MCF 10A (cell line): ENCODE results near the gene POFUT1. TPM values are rescaled to one million over a fixed set of nuclear protein-coding genes. Genes with fewer than 3 reads are reported as not detected.

Experiments
- BruUV-seq: library from RNA; stranded (reverse); fragments of 400-500 nt; replicated peaks from 2 replicates; lab custom pipeline; 2021; lab: Mats Ljungman, UMichigan
- CTCF ChIA-PET: fragments of 300-600 bp; sonication (Branson Sonifier 250); formaldehyde crosslinking; extraction: SDS; loops from one replicate; lab custom pipeline; 2021; ENCODE audit warnings: antibody characterized with exemption, inconsistent platforms; lab: Yijun Ruan, JAX
- POLR2A ChIA-PET: fragments of 300-600, 350-650 bp; sonication (Branson Sonifier 250); formaldehyde crosslinking; extraction: SDS; loops from one replicate; lab custom pipeline; 2020; ENCODE audit warnings: antibody characterized with exemption, inconsistent platforms; lab: Yijun Ruan, JAX
- DNase-seq: peaks from one replicate; pipeline ENCODE4 v3.0.0-alpha.2; 2018; ENCODE audit not compliant: unreplicated experiment
- H3K27ac Mint-ChIP-seq: one replicate; pipeline ENCODE4 v1.8.0; 2022; ENCODE audit warnings: mild to moderate bottlenecking, low read depth, mixed read lengths; ENCODE audit not compliant: unreplicated experiment
- H3K27me3 Mint-ChIP-seq: one replicate; pipeline ENCODE4 v1.8.0; 2022; ENCODE audit warnings: mixed read lengths; ENCODE audit not compliant: insufficient read depth, unreplicated experiment
- H3K36me3 Mint-ChIP-seq: one replicate; pipeline ENCODE4 v1.8.0; 2022; ENCODE audit warnings: mild to moderate bottlenecking, moderate library complexity, mixed read lengths; ENCODE audit not compliant: insufficient read depth, unreplicated experiment
- H3K4me1 Mint-ChIP-seq: one replicate; pipeline ENCODE4 v1.8.0; 2022; ENCODE audit warnings: mixed read lengths; ENCODE audit not compliant: insufficient read depth, unreplicated experiment
- H3K4me3 Mint-ChIP-seq: one replicate; pipeline ENCODE4 v1.8.0; 2022; ENCODE audit warnings: mild to moderate bottlenecking, moderate library complexity, mixed read lengths; ENCODE audit not compliant: unreplicated experiment
- H3K9me3 Mint-ChIP-seq: one replicate; pipeline ENCODE4 v1.8.0; 2022; ENCODE audit warnings: mixed read lengths; ENCODE audit not compliant: unreplicated experiment
- intact Hi-C: fragments of 100-400 bp; cut with micrococcal nuclease; formaldehyde crosslinking; loops from 2 replicates; pipeline ENCODE4 v1.14.1; 2022
- total RNA-seq: library from RNA; stranded (reverse); gene quantifications from 2 replicates; pipeline ENCODE4 v1.2.3, GENCODE V29; 2022
- TF ChIP-seq, protein P1 (sequence below): fragments of 200-600 bp; IDR thresholded peaks from one replicate; pipeline ENCODE4 v1.8.0; 2022; ENCODE audit warnings: antibody characterized with exemption, mild to moderate bottlenecking; ENCODE audit not compliant: unreplicated experiment

POFUT1 gene
- total RNA-seq, 1 experiment from 2014 or later = 43.9 TPM

- POLR2A ChIA-PET = interaction anchor here (0.5 to 1.6 kb wide), 8 partner anchors 8 to 210 kb away, joined by 3 to 8 read pairs (median 4); no protein-coding TSS in a partner anchor
- BruUV-seq = no TSS peak
- Mint-ChIP-seq H3K9me3 (no peaks in the 10 kb centered on the region), H3K36me3 (peaks cover 13% of the 10 kb centered on the region), H3K4me1 (peaks cover 11% of the 10 kb centered on the region), H3K27ac (peak within 1 kb of the TSS; percentile 75), H3K27me3 (peaks cover 10% of the 10 kb centered on the region), H3K4me3 (peak within 1 kb of the TSS; percentile 75)
- TF ChIP-seq, protein P1, sequence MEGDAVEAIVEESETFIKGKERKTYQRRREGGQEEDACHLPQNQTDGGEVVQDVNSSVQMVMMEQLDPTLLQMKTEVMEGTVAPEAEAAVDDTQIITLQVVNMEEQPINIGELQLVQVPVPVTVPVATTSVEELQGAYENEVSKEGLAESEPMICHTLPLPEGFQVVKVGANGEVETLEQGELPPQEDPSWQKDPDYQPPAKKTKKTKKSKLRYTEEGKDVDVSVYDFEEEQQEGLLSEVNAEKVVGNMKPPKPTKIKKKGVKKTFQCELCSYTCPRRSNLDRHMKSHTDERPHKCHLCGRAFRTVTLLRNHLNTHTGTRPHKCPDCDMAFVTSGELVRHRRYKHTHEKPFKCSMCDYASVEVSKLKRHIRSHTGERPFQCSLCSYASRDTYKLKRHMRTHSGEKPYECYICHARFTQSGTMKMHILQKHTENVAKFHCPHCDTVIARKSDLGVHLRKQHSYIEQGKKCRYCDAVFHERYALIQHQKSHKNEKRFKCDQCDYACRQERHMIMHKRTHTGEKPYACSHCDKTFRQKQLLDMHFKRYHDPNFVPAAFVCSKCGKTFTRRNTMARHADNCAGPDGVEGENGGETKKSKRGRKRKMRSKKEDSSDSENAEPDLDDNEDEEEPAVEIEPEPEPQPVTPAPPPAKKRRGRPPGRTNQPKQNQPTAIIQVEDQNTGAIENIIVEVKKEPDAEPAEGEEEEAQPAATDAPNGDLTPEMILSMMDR = no peak
- intact Hi-C loops = no loop called here
- CTCF ChIA-PET = interaction anchor here (0.6 to 0.8 kb wide), 4 partner anchors 8 to 273 kb away, joined by 3 to 4 read pairs (median 4); no protein-coding TSS in a partner anchor
- DNase-seq = peak; percentile 87
Measured at GRCh38 chr20:32277361-32278198, 69.9 kb downstream of the POFUT1 start, which contains the start of gene KIF3B. Gene KIF3B, plus strand, starts transcription at chr20:32277651. Its CDS starts 32,127 bp downstream, at chr20:32309778.

DNA sequence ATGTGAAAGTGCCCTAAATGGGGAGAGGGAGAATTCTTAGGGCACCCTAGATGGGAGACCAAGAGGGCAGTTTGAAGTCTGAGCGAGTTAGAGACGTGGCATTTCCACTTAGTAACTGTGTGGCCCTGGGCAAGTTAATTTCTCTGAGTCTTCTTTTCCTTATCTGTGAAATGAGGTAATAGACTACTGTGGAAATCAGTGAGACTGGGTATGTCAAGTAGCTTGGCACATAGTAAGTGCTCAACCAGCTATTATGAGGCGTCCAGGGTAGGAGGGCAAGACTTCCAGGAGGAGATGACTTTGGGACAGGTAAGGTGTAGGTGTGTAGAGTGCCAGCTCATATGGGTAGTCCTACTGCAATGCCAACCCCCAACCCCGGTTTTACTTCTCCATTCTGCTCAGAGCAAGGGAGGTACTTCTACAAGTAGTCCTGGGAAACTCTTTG is 70.5 kb downstream of the POFUT1 start:
- CTCF ChIA-PET = interaction anchor here (0.7 kb wide), 1 partner anchor 24 kb away, joined by 4 read pairs; no protein-coding TSS in a partner anchor
- peaks cover 14% of the 10 kb centered on the region for H3K36me3 Mint-ChIP-seq
- H3K4me1 Mint-ChIP-seq = peaks cover 11% of the 10 kb centered on the region
- TF ChIP-seq, protein P1 = no peak
- POLR2A ChIA-PET = interaction anchor here (0.7 to 1.7 kb wide), 5 partner anchors 32 to 211 kb away, joined by 3 to 5 read pairs (median 3); no protein-coding TSS in a partner anchor
- H3K27me3 Mint-ChIP-seq = peaks cover 10% of the 10 kb centered on the region
- TSS peak; percentile 37 for BruUV-seq
- H3K27ac Mint-ChIP-seq = peak overlapping the region; percentile 75
- peak overlapping the region; percentile 75 for H3K4me3 Mint-ChIP-seq
- H3K9me3 Mint-ChIP-seq = no peaks in the 10 kb centered on the region
- DNase-seq = no peak
- intact Hi-C loops = no loop called here

GRCh38 chr20:32281711-32282110 is 74.0 kb downstream of the POFUT1 start:
- BruUV-seq = no TSS peak
- H3K27me3 Mint-ChIP-seq = no peaks in the 10 kb centered on the region
- H3K4me1 Mint-ChIP-seq = peaks cover 21% of the 10 kb centered on the region
- peaks cover 20% of the 10 kb centered on the region for H3K36me3 Mint-ChIP-seq
- no peak overlapping the region for H3K27ac Mint-ChIP-seq
- no peak overlapping the region for H3K4me3 Mint-ChIP-seq
- TF ChIP-seq, protein P1 = no peak
- CTCF ChIA-PET = no interaction called here
- POLR2A ChIA-PET = no interaction called here
- no peaks in the 10 kb centered on the region for H3K9me3 Mint-ChIP-seq
- no peak for DNase-seq
- intact Hi-C loops = no loop called here

- H3K36me3 Mint-ChIP-seq = peaks cover 19% of the 10 kb centered on the region
- no peaks in the 10 kb centered on the region for H3K27me3 Mint-ChIP-seq
- no peak for DNase-seq
- H3K4me1 Mint-ChIP-seq = peaks cover 21% of the 10 kb centered on the region
- no peak overlapping the region for H3K27ac Mint-ChIP-seq
- intact Hi-C loops = no loop called here
- no peaks in the 10 kb centered on the region for H3K9me3 Mint-ChIP-seq
- no peak overlapping the region for H3K4me3 Mint-ChIP-seq
- ChIA-PET CTCF (interaction anchor here (0.6 to 1.1 kb wide), 3 partner anchors 11 to 459 kb away, joined by 3 read pairs; no protein-coding TSS in a partner anchor), POLR2A (interaction anchor here (0.9 kb wide), 1 partner anchor 55 kb away, joined by 4 read pairs; no protein-coding TSS in a partner anchor)
- TF ChIP-seq, protein P1 = no peak
- BruUV-seq = no TSS peak
Measured at GRCh38 chr20:32282461-32282860, 74.8 kb downstream of the POFUT1 start.
